Kidney (tissue), 14 donors: ENCODE results near the gene PRKAR1A. TPM values are rescaled to one million over a fixed set of nuclear protein-coding genes. Genes with fewer than 3 reads are reported as not detected.

ENCODE experiments used
- DNase-seq, 5 donors: peaks; one replicate each; pipeline ENCODE4 v3.0.0-alpha.2; 2013 to 2020
- FAIRE-seq: peaks from 2 replicates; lab custom pipeline; 2012; peaks lifted over from hg19 to GRCh38; lab: Jason Lieb, UNC
- H3K27ac ChIP-seq, 2 donors: one replicate each; pipeline ENCODE4 v1.7.0; 2013; ENCODE audit warnings: low read depth in 2 of 2, low read length in 2 of 2, inconsistent platforms in 1 of 2
- H3K27me3 ChIP-seq: one replicate; pipeline ENCODE4 v1.7.1; 2013; ENCODE audit warnings: low read length, inconsistent platforms; ENCODE audit not compliant: control insufficient read depth, insufficient read depth
- H3K36me3 ChIP-seq, 3 donors: one replicate each; pipeline versions ENCODE4 v1.7.0 to v1.7.1; 2013; ENCODE audit warnings: low read length in 3 of 3, control low read depth in 1 of 3, inconsistent platforms in 1 of 3; ENCODE audit not compliant: insufficient read depth in 3 of 3, control insufficient read depth in 2 of 3
- H3K4me1 ChIP-seq, 3 donors: one replicate each; pipeline versions ENCODE4 v1.7.0 to v1.7.1; 2013; ENCODE audit warnings: low read length in 3 of 3, inconsistent platforms in 1 of 3, low read depth in 1 of 3; ENCODE audit not compliant: control insufficient read depth in 2 of 3, insufficient read depth in 2 of 3
- H3K4me3 ChIP-seq, 3 donors: one replicate each; pipeline versions ENCODE4 v1.7.0 to v1.8.1; 2013; ENCODE audit warnings: low read length in 3 of 3, control low read depth in 1 of 3, inconsistent platforms in 1 of 3
- H3K9ac ChIP-seq, 3 donors: one replicate each; pipeline versions ENCODE4 v1.7.0 to v1.7.1; 2013; ENCODE audit warnings: low read length in 3 of 3, control low read depth in 1 of 3, inconsistent platforms in 1 of 3
- H3K9me3 ChIP-seq, 3 donors: one replicate each; pipeline versions ENCODE4 v1.7.0 to v1.7.1; 2013; ENCODE audit warnings: low read length in 3 of 3, control low read depth in 1 of 3, inconsistent platforms in 1 of 3; ENCODE audit not compliant: control insufficient read depth in 2 of 3, insufficient read depth in 1 of 3
- intact Hi-C: fragments of 100-400 bp; cut with DNase I; formaldehyde crosslinking; loops from one replicate; pipeline ENCODE4 v1.11.1; 2022
- polyA plus RNA-seq: library from polyadenylated mRNA; stranded (reverse); fragments of 350-450 nt; fragmentation: Illumina TruSeq; extraction: RNeasy Lipid Tissue Mini Kit (QIAGEN cat#74804); gene quantifications from one replicate; pipeline ENCODE4 v1.2.3, GENCODE V29; 2014; ENCODE audit warnings: low read depth, low replicate concordance; ENCODE audit not compliant: insufficient read depth
- total RNA-seq: library from RNA; stranded (reverse); fragmentation: NEBNext Ultra II Directional; extraction: Animal tissue kit (Norgen Biotek cat#: 25700); gene quantifications from one replicate; pipeline ENCODE4 v1.2.1, GENCODE V29; 2021
- TF ChIP-seq, protein P1 (sequence below): IDR thresholded peaks from 3 replicates; pipeline ENCODE4 v1.5.1; 2012; ENCODE audit warnings: mild to moderate bottlenecking, moderate library complexity, borderline replicate concordance; ENCODE audit not compliant: insufficient read depth; ENCODE audit errors: extremely low read depth
- donor health status: control.
- donor health status: control.
- donor health status: control.
- donor health status: control.
- donor health status: control.
- donor health status: DM: yes; HTN: yes; CAD: no.
- donor health status: Normal renal cell carcinoma (clear cell type).

The PRKAR1A gene
- total and polyA plus RNA-seq, 2 donors from 2014 or later, result 92.3 to 340 TPM

DNA sequence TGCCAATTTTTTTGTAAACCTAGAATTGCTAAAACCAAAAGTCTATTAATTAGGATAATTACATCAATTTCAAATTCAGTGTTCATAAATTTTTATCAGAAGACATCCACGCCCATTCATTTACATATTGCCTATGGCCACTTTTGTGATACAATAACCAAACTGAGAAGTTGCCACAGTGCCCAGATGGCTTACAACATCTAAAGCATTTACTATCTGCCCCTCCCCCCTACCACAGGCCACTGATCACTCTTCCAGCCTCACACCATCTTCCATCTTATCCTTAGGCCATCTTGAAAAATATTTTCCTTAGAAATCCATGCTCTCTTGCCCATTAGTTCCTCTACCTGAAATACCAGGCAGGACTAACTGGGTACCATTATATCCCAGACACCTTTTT is 6.3 kb upstream of the PRKAR1A start:
- no peaks in the 10 kb centered on the region for H3K36me3 ChIP-seq

DNA sequence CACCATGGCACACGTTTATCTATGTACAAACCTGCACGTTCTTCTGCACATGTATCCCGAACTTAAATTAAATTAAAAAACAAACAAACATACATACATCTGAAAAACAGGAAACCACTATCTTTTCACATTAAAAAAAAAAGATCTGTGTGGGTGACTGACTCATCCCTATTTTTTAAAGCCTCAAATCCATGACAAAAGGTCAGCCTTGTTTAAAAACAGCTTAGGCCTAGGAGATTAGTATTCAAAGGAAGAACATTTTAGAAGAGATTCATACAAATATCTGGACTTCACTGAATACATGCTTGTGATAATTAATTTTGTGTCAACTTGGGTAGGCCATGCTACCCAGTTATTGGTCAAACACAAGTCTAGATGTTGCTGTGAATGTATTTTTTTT is 4.7 kb upstream of the PRKAR1A start:
- FAIRE-seq (no peak), DNase-seq (no peak)
- Histone ChIP-seq H3K4me3 (no peak overlapping the region), H3K27me3 (no peaks in the 10 kb centered on the region), H3K9me3 (no peaks in the 10 kb centered on the region), H3K27ac (no peak overlapping the region), H3K9ac (no peak overlapping the region), H3K4me1 (peaks cover 0 to 2% (median 0%) of the 10 kb centered on the region in 3 donors), H3K36me3 (no peaks in the 10 kb centered on the region)
- intact Hi-C loops, result no loop called here
- TF ChIP-seq, protein P1, sequence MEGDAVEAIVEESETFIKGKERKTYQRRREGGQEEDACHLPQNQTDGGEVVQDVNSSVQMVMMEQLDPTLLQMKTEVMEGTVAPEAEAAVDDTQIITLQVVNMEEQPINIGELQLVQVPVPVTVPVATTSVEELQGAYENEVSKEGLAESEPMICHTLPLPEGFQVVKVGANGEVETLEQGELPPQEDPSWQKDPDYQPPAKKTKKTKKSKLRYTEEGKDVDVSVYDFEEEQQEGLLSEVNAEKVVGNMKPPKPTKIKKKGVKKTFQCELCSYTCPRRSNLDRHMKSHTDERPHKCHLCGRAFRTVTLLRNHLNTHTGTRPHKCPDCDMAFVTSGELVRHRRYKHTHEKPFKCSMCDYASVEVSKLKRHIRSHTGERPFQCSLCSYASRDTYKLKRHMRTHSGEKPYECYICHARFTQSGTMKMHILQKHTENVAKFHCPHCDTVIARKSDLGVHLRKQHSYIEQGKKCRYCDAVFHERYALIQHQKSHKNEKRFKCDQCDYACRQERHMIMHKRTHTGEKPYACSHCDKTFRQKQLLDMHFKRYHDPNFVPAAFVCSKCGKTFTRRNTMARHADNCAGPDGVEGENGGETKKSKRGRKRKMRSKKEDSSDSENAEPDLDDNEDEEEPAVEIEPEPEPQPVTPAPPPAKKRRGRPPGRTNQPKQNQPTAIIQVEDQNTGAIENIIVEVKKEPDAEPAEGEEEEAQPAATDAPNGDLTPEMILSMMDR, result no peak

More for the DNA sequence above, 6.3 kb upstream of the PRKAR1A start:
- Histone ChIP-seq H3K4me3 (no peak overlapping the region), H3K27ac (no peak overlapping the region), H3K4me1 (no peaks in the 10 kb centered on the region), H3K27me3 (no peaks in the 10 kb centered on the region), H3K9me3 (no peaks in the 10 kb centered on the region), H3K9ac (no peak overlapping the region)
- intact Hi-C loops, result no loop called here
- no peak for DNase-seq
- no peak for FAIRE-seq
- TF ChIP-seq, protein P1, result no peak

DNA sequence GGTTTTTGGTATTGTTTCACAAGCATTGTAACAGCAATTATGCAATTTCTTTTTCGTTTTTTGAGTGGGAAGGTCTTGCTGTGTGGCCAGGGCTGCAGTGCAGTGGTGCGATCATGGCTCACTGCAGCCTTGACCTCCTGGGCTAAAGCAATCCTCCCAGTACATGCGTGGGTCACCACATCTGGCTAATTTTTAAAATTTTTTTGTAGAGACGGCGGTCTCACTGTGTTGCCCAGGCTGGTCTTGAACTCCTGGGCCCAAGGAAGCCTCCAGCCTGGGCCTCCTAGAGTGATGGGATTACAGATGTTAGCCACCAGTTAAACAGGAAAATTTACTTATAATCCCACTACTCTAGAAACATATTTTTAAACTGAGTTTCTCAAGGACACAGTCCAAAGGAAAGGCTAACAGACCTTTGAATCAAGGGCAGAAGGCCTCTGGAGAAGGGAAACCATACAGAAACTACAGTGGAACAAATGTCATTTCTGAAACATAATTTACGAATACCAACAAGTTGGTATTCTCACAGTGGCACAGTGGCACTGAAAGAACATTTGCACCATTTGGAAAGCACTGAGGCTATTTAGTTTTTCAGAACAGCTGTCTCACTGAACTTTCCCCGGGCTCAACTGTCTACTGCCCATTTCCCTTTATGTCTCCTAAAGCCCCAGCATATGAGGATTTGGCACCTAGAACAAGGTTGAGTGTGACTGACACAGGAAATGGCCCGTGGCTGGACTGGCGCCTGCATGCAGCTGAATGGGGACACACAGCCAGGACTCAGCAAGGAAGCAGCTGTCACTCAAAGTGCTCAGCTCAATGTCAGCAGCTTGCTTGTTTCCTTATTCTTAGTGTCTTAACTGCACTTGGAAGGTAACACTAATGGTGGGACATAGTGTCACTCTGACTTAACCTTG is 2.8 kb upstream of the PRKAR1A start:
- Histone ChIP-seq H3K4me1 (peaks cover under 1 to 6% (median 2%) of the 10 kb centered on the region in 3 donors), H3K9ac (no peak overlapping the region), H3K27me3 (no peaks in the 10 kb centered on the region), H3K4me3 (no peak overlapping the region), H3K27ac (no peak overlapping the region), H3K36me3 (no peaks in the 10 kb centered on the region), H3K9me3 (no peaks in the 10 kb centered on the region)
- intact Hi-C loops, result no loop called here
- peak in 4 of 5 donors; percentile 65 to 72 (median 68) for DNase-seq
- FAIRE-seq, result no peak
- TF ChIP-seq, protein P1, result no peak
